Upper lobe of left lung (tissue), 4 donors: ENCODE measurements around the gene OR51E1.

Source experiments
- POLR2AphosphoS5 ChIP-seq, 2 donors: sonication (generic); formaldehyde crosslinking; IDR thresholded peaks; one replicate each; pipeline ENCODE4 v1.5.1; 2017; ENCODE audit warnings: antibody characterized with exemption in 2 of 2
- TF ChIP-seq, protein P1 (sequence below), 6 experiments: fragments of 450-650 bp in 4 of 6; fragments of 200-600 bp in 2 of 6; sonication (generic) in 2 of 6; IDR thresholded peaks; one replicate each; pipeline ENCODE4 v1.5.1; 2016 to 2019; ENCODE audit warnings: antibody characterized with exemption in 6 of 6

DNA sequence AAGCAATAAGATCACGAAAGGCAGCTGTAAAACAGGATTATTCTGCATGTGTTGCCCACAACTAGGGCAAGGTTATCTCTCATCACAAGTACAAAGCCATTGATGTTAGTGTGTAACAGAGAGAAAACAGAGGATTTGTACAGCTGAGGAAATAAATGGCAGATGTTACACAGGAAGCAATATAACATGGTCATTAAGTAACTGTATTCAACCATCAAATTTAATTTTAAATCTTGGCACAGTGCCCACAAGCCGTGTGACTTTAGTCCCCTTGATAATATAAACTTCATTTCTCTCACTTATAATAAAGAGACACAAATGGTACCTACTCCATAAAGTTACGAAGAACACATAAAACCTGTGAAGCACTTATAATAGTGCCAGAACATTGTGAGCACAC, 36.6 kb downstream of the OR51E1 start:
- TF ChIP-seq, protein P1, sequence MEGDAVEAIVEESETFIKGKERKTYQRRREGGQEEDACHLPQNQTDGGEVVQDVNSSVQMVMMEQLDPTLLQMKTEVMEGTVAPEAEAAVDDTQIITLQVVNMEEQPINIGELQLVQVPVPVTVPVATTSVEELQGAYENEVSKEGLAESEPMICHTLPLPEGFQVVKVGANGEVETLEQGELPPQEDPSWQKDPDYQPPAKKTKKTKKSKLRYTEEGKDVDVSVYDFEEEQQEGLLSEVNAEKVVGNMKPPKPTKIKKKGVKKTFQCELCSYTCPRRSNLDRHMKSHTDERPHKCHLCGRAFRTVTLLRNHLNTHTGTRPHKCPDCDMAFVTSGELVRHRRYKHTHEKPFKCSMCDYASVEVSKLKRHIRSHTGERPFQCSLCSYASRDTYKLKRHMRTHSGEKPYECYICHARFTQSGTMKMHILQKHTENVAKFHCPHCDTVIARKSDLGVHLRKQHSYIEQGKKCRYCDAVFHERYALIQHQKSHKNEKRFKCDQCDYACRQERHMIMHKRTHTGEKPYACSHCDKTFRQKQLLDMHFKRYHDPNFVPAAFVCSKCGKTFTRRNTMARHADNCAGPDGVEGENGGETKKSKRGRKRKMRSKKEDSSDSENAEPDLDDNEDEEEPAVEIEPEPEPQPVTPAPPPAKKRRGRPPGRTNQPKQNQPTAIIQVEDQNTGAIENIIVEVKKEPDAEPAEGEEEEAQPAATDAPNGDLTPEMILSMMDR (IDR thresholded peaks at IDR 0.05), result no peak
- no peak for TF ChIP-seq POLR2AphosphoS5 (IDR thresholded peaks at IDR 0.05)
